ENCODE results near the gene TMEM72.
A peak's percentile ranks its signal among the peaks of the same experiment; 100 is the strongest.

The TMEM72 gene

GRCh38 chr10:44966816-44967509 is 55.8 kb downstream of the TMEM72 start:
- ChIA-PET CTCF (interaction anchor here (0.7 to 5.1 kb wide), 16 partner anchors 7 to 48 kb away, joined by 3 to 40 read pairs (median 5); partner anchors contain the start of genes DEPP1 and ZNF22), POLR2A (interaction anchor here (3.6 kb wide), 1 partner anchor 11 kb away, joined by 12 read pairs; the partner anchor contains the start of gene DEPP1)
- H3K4me3 ChIP-seq (ENCODE audit: control insufficient read depth in 1 of 7, extremely low read depth in 1 of 7, insufficient read depth in 4 of 7, low read depth in 2 of 7, low read length in 6 of 7): no peak overlapping the region
- H3K9me3 ChIP-seq (ENCODE audit: control extremely low read depth in 1 of 5, control insufficient read depth in 4 of 5, insufficient read depth in 2 of 5, low read depth in 1 of 5, low read length in 4 of 5): no peaks in the 10 kb centered on the region
- H3K27me3 ChIP-seq (replicated peaks in 2 of 5; ENCODE audit: control insufficient read depth in 4 of 5, insufficient read depth in 5 of 5, low read length in 4 of 5): no peaks in the 10 kb centered on the region
- WGBS (ENCODE audit: insufficient coverage): 99% methylated on average over 8 of the region's 8 CpGs
- peaks cover 26 to 62% (median 33%) of the 10 kb centered on the region in 4 experiments for H3K4me1 ChIP-seq (ENCODE audit: control extremely low read depth in 1 of 4, control insufficient read depth in 4 of 4, insufficient read depth in 4 of 4, low read length in 3 of 4)
- peak in 1 of 3 donors; percentile 18 for DNase-seq
- no peak overlapping the region for H3K27ac ChIP-seq (ENCODE audit: insufficient read depth in 1 of 2, low read depth in 1 of 2, low read length in 2 of 2, poor library complexity in 1 of 2, severe bottlenecking in 2 of 2)
- peaks cover 0 to 4% (median 0%) of the 10 kb centered on the region in 4 experiments for H3K36me3 ChIP-seq (ENCODE audit: control insufficient read depth in 4 of 4, insufficient read depth in 4 of 4, low read length in 3 of 4)

GRCh38 chr10:44967616-44968015 is 56.5 kb downstream of the TMEM72 start:
- ChIA-PET CTCF (interaction anchor here (0.7 to 5.1 kb wide), 10 partner anchors 11 to 48 kb away, joined by 3 to 40 read pairs (median 5); partner anchors contain the start of genes DEPP1 and ZNF22), POLR2A (interaction anchor here (3.6 kb wide), 1 partner anchor 11 kb away, joined by 12 read pairs; the partner anchor contains the start of gene DEPP1)
- Histone ChIP-seq H3K4me3 (ENCODE audit: control insufficient read depth in 1 of 7, extremely low read depth in 1 of 7, insufficient read depth in 4 of 7, low read depth in 2 of 7, low read length in 6 of 7) (peak overlapping the region in 1 of 7 experiments; percentile 26), H3K9me3 (ENCODE audit: control extremely low read depth in 1 of 5, control insufficient read depth in 4 of 5, insufficient read depth in 2 of 5, low read depth in 1 of 5, low read length in 4 of 5) (no peaks in the 10 kb centered on the region), H3K27ac (ENCODE audit: insufficient read depth in 1 of 2, low read depth in 1 of 2, low read length in 2 of 2, poor library complexity in 1 of 2, severe bottlenecking in 2 of 2) (peak overlapping the region in 1 of 2 experiments; percentile 6), H3K36me3 (ENCODE audit: control insufficient read depth in 4 of 4, insufficient read depth in 4 of 4, low read length in 3 of 4) (peaks cover 0 to 4% (median 0%) of the 10 kb centered on the region in 4 experiments), H3K27me3 (replicated peaks in 2 of 5; ENCODE audit: control insufficient read depth in 4 of 5, insufficient read depth in 5 of 5, low read length in 4 of 5) (no peaks in the 10 kb centered on the region), H3K4me1 (ENCODE audit: control extremely low read depth in 1 of 4, control insufficient read depth in 4 of 4, insufficient read depth in 4 of 4, low read length in 3 of 4) (peaks cover 26 to 62% (median 33%) of the 10 kb centered on the region in 4 experiments)
- 40% methylated on average over 1 of the region's 4 CpGs for WGBS (ENCODE audit: insufficient coverage)
- DNase-seq: peak in 2 of 3 donors; percentile 40 to 49

- Histone ChIP-seq H3K27me3 (replicated peaks in 2 of 5; ENCODE audit: control insufficient read depth in 4 of 5, insufficient read depth in 5 of 5, low read length in 4 of 5) (no peaks in the 10 kb centered on the region), H3K9me3 (ENCODE audit: control extremely low read depth in 1 of 5, control insufficient read depth in 4 of 5, insufficient read depth in 2 of 5, low read depth in 1 of 5, low read length in 4 of 5) (no peaks in the 10 kb centered on the region), H3K36me3 (ENCODE audit: control insufficient read depth in 4 of 4, insufficient read depth in 4 of 4, low read length in 3 of 4) (peaks cover 0 to 4% (median 0%) of the 10 kb centered on the region in 4 experiments), H3K4me3 (ENCODE audit: control insufficient read depth in 1 of 7, extremely low read depth in 1 of 7, insufficient read depth in 4 of 7, low read depth in 2 of 7, low read length in 6 of 7) (peak overlapping the region in 2 of 7 experiments; percentile 14 to 16), H3K4me1 (ENCODE audit: control extremely low read depth in 1 of 4, control insufficient read depth in 4 of 4, insufficient read depth in 4 of 4, low read length in 3 of 4) (peaks cover 26 to 60% (median 32%) of the 10 kb centered on the region in 4 experiments), H3K27ac (ENCODE audit: insufficient read depth in 1 of 2, low read depth in 1 of 2, low read length in 2 of 2, poor library complexity in 1 of 2, severe bottlenecking in 2 of 2) (peak overlapping the region in 1 of 2 experiments; percentile 6)
- WGBS (ENCODE audit: insufficient coverage): 7% methylated on average over 3 of the region's 3 CpGs
- CTCF ChIA-PET: interaction anchor here (0.6 to 5.1 kb wide), 9 partner anchors 10 to 60 kb away, joined by 3 to 40 read pairs (median 5); partner anchors contain the start of genes DEPP1 and ZNF22
- peak; percentile 65 to 91 (median 90) for DNase-seq
- POLR2A ChIA-PET: interaction anchor here (3.6 kb wide), 1 partner anchor 10 kb away, joined by 12 read pairs; the partner anchor contains the start of gene DEPP1
These were observed 57.0 kb downstream of the TMEM72 start for GRCh38 chr10:44968091-44968490.

GRCh38 chr10:44968500-44969400 is 57.6 kb downstream of the TMEM72 start:
- peak in 2 of 3 donors; percentile 61 to 70 for DNase-seq
- Histone ChIP-seq H3K27me3 (replicated peaks in 2 of 5; ENCODE audit: control insufficient read depth in 4 of 5, insufficient read depth in 5 of 5, low read length in 4 of 5) (no peaks in the 10 kb centered on the region), H3K4me1 (ENCODE audit: control extremely low read depth in 1 of 4, control insufficient read depth in 4 of 4, insufficient read depth in 4 of 4, low read length in 3 of 4) (peaks cover 27 to 61% (median 37%) of the 10 kb centered on the region in 4 experiments), H3K9me3 (ENCODE audit: control extremely low read depth in 1 of 5, control insufficient read depth in 4 of 5, insufficient read depth in 2 of 5, low read depth in 1 of 5, low read length in 4 of 5) (no peaks in the 10 kb centered on the region), H3K4me3 (ENCODE audit: control insufficient read depth in 1 of 7, extremely low read depth in 1 of 7, insufficient read depth in 4 of 7, low read depth in 2 of 7, low read length in 6 of 7) (peak overlapping the region in 3 of 7 experiments; percentile 6 to 14 (median 7)), H3K27ac (ENCODE audit: insufficient read depth in 1 of 2, low read depth in 1 of 2, low read length in 2 of 2, poor library complexity in 1 of 2, severe bottlenecking in 2 of 2) (no peak overlapping the region), H3K36me3 (ENCODE audit: control insufficient read depth in 4 of 4, insufficient read depth in 4 of 4, low read length in 3 of 4) (peaks cover 0 to 4% (median 0%) of the 10 kb centered on the region in 4 experiments)
- WGBS (ENCODE audit: insufficient coverage): 52% methylated on average over 7 of the region's 11 CpGs
- ChIA-PET CTCF (interaction anchor here (0.6 to 5.1 kb wide), 9 partner anchors 8 to 61 kb away, joined by 3 to 40 read pairs (median 4); partner anchors contain the start of genes DEPP1 and ZNF22), POLR2A (interaction anchor here (3.6 kb wide), 1 partner anchor 10 kb away, joined by 12 read pairs; the partner anchor contains the start of gene DEPP1)

- no peak overlapping the region for H3K27ac ChIP-seq (ENCODE audit: insufficient read depth in 1 of 2, low read depth in 1 of 2, low read length in 2 of 2, poor library complexity in 1 of 2, severe bottlenecking in 2 of 2)
- no peak overlapping the region for H3K4me3 ChIP-seq (ENCODE audit: control insufficient read depth in 1 of 7, extremely low read depth in 1 of 7, insufficient read depth in 4 of 7, low read depth in 2 of 7, low read length in 6 of 7)
- WGBS (ENCODE audit: insufficient coverage): 98% methylated on average over 7 of the region's 9 CpGs
- H3K4me1 ChIP-seq (ENCODE audit: control extremely low read depth in 1 of 4, control insufficient read depth in 4 of 4, insufficient read depth in 4 of 4, low read length in 3 of 4): peaks cover 30 to 61% (median 48%) of the 10 kb centered on the region in 4 experiments
- no peak for DNase-seq
- POLR2A ChIA-PET: no interaction called here
- no peaks in the 10 kb centered on the region for H3K9me3 ChIP-seq (ENCODE audit: control extremely low read depth in 1 of 5, control insufficient read depth in 4 of 5, insufficient read depth in 2 of 5, low read depth in 1 of 5, low read length in 4 of 5)
- peaks cover 0 to 4% (median 0%) of the 10 kb centered on the region in 4 experiments for H3K36me3 ChIP-seq (ENCODE audit: control insufficient read depth in 4 of 4, insufficient read depth in 4 of 4, low read length in 3 of 4)
- H3K27me3 ChIP-seq (replicated peaks in 2 of 5; ENCODE audit: control insufficient read depth in 4 of 5, insufficient read depth in 5 of 5, low read length in 4 of 5): no peaks in the 10 kb centered on the region
- CTCF ChIA-PET: interaction anchor here (5.1 kb wide), 1 partner anchor 38 kb away, joined by 40 read pairs; no protein-coding TSS in a partner anchor
These were observed 58.7 kb downstream of the TMEM72 start for GRCh38 chr10:44969854-44970253.

GRCh38 chr10:44970812-44971395 is 59.8 kb downstream of the TMEM72 start:
- Histone ChIP-seq H3K27ac (ENCODE audit: insufficient read depth in 1 of 2, low read depth in 1 of 2, low read length in 2 of 2, poor library complexity in 1 of 2, severe bottlenecking in 2 of 2) (no peak overlapping the region), H3K4me1 (ENCODE audit: control extremely low read depth in 1 of 4, control insufficient read depth in 4 of 4, insufficient read depth in 4 of 4, low read length in 3 of 4) (peaks cover 30 to 64% (median 55%) of the 10 kb centered on the region in 4 experiments), H3K4me3 (ENCODE audit: control insufficient read depth in 1 of 7, extremely low read depth in 1 of 7, insufficient read depth in 4 of 7, low read depth in 2 of 7, low read length in 6 of 7) (no peak overlapping the region), H3K27me3 (replicated peaks in 2 of 5; ENCODE audit: control insufficient read depth in 4 of 5, insufficient read depth in 5 of 5, low read length in 4 of 5) (no peaks in the 10 kb centered on the region), H3K36me3 (ENCODE audit: control insufficient read depth in 4 of 4, insufficient read depth in 4 of 4, low read length in 3 of 4) (peaks cover 0 to 4% (median 0%) of the 10 kb centered on the region in 4 experiments), H3K9me3 (ENCODE audit: control extremely low read depth in 1 of 5, control insufficient read depth in 4 of 5, insufficient read depth in 2 of 5, low read depth in 1 of 5, low read length in 4 of 5) (no peaks in the 10 kb centered on the region)
- ChIA-PET POLR2A (no interaction called here), CTCF (interaction anchor here (5.1 kb wide), 1 partner anchor 39 kb away, joined by 40 read pairs; no protein-coding TSS in a partner anchor)
- WGBS (ENCODE audit: insufficient coverage): 98% methylated on average over 6 of the region's 8 CpGs
- DNase-seq: no peak
